Stimulated activated CD4-positive, alpha-beta T cell treated with anti-CD3 and anti-CD28 coated beads, Interleukin-15, amount 100 ng/mL, for 1 hour (primary cell): ENCODE data around the gene NAA40.

Experiments
- DNase-seq, 2 donors: peaks; one replicate each; pipeline ENCODE4 v3.0.0-alpha.2; 2020; ENCODE audit warnings: low read depth in 1 of 2, low spot score in 1 of 2

The NAA40 gene

GRCh38 chr11:63985812-63986155, 47.0 kb downstream of the NAA40 start:
- DNase-seq, result peak; percentile 43 to 48

- DNase-seq, result peak; percentile 68 to 80
Observed at GRCh38 chr11:63986156-63986931, 47.5 kb downstream of the NAA40 start, which contains the start of gene OTUB1. Gene OTUB1, plus strand, starts transcription at chr11:63986438. Its CDS starts 19 bp downstream, at chr11:63986457.

- no peak for DNase-seq
Observed at GRCh38 chr11:63986932-63987513, 48.2 kb downstream of the NAA40 start.

- DNase-seq, result no peak
Observed at GRCh38 chr11:63991558-63991957, 52.8 kb downstream of the NAA40 start.

- no peak for DNase-seq
Observed at GRCh38 chr11:63993100-63993499, 54.3 kb downstream of the NAA40 start.

GRCh38 chr11:63993993-63994392, 55.2 kb downstream of the NAA40 start:
- no peak for DNase-seq

GRCh38 chr11:63996512-63996911, 57.7 kb downstream of the NAA40 start:
- DNase-seq, result no peak

GRCh38 chr11:63997104-63997700, 58.4 kb downstream of the NAA40 start:
- DNase-seq, result no peak

GRCh38 chr11:63997801-63998337, 59.1 kb downstream of the NAA40 start:
- no peak for DNase-seq

GRCh38 chr11:63998558-63999348, 60.0 kb downstream of the NAA40 start:
- DNase-seq, result no peak

GRCh38 chr11:63999349-64000025, 60.7 kb downstream of the NAA40 start:
- DNase-seq, result peak; percentile 37 to 61

GRCh38 chr11:64000026-64000739, 61.4 kb downstream of the NAA40 start:
- peak; percentile 51 to 59 for DNase-seq

GRCh38 chr11:64000740-64001483, 62.1 kb downstream of the NAA40 start:
- DNase-seq, result no peak

- DNase-seq, result no peak
Observed at GRCh38 chr11:64001484-64002420, 63.0 kb downstream of the NAA40 start.

- DNase-seq, result no peak
Observed at GRCh38 chr11:64003807-64004589, 65.2 kb downstream of the NAA40 start.

GRCh38 chr11:64004590-64004984, 65.8 kb downstream of the NAA40 start:
- DNase-seq, result no peak

- no peak for DNase-seq
Observed at GRCh38 chr11:64005691-64006090, 66.9 kb downstream of the NAA40 start.

- DNase-seq, result no peak
Observed at GRCh38 chr11:64006398-64006797, 67.6 kb downstream of the NAA40 start.
